GM10248 (cell line): Measurements from ENCODE around the gene PNKD.

Experiments
- CTCF ChIA-PET: fragments of 300-600 bp; sonication (Branson Sonifier 250); formaldehyde crosslinking; extraction: SDS; loops from one replicate; lab custom pipeline; 2021; ENCODE audit warnings: antibody characterized with exemption; lab: Yijun Ruan, JAX
- POLR2A ChIA-PET: fragments of 350-650 bp; sonication (Branson Sonifier 250); formaldehyde crosslinking; extraction: SDS; loops from one replicate; lab custom pipeline; 2020; ENCODE audit warnings: antibody characterized with exemption; lab: Yijun Ruan, JAX
- DNase-seq: peaks from one replicate; pipeline ENCODE4 v3.0.0; 2012; ENCODE audit errors: extremely low spot score
- CTCF ChIP-seq: IDR thresholded peaks from 2 replicates; pipeline ENCODE4 v1.5.1; 2012; ENCODE audit warnings: mild to moderate bottlenecking, low read depth; ENCODE audit errors: extremely low read depth, missing control alignments, control extremely low read depth

PNKD gene

GRCh38 chr2:218317303-218317630 is 46.9 kb downstream of the PNKD start:
- no peak for DNase-seq
- POLR2A ChIA-PET: no interaction called here
- CTCF ChIA-PET: interaction anchor here (0.9 to 2.5 kb wide), 10 partner anchors 8 to 44 kb away, joined by 3 to 12 read pairs (median 4); partner anchors contain the start of gene CATIP
- no peak for TF ChIP-seq CTCF

- ChIA-PET CTCF (interaction anchor here (0.9 to 2.5 kb wide), 7 partner anchors 8 to 43 kb away, joined by 3 to 12 read pairs (median 5); partner anchors contain the start of gene CATIP), POLR2A (no interaction called here)
- no peak for TF ChIP-seq CTCF
- no peak for DNase-seq
Measured at GRCh38 chr2:218317835-218318234, 47.5 kb downstream of the PNKD start.

- no peak for TF ChIP-seq CTCF
- no peak for DNase-seq
- ChIA-PET POLR2A (no interaction called here), CTCF (interaction anchor here (1.2 to 2.3 kb wide), 5 partner anchors 9 to 38 kb away, joined by 3 to 12 read pairs (median 5); partner anchors contain the start of gene CATIP)
Measured at GRCh38 chr2:218318241-218318640, 47.9 kb downstream of the PNKD start.

- TF ChIP-seq CTCF: no peak
- DNase-seq: no peak
- ChIA-PET POLR2A (no interaction called here), CTCF (interaction anchor here (1.1 to 6.0 kb wide), 4 partner anchors 10 to 41 kb away, joined by 3 to 23 read pairs (median 10); no protein-coding TSS in a partner anchor)
Measured at GRCh38 chr2:218319813-218320365, 49.6 kb downstream of the PNKD start.

- POLR2A ChIA-PET: interaction anchor here (0.5 kb wide), 1 partner anchor 79 kb away, joined by 4 read pairs; the partner anchor contains the start of gene CTDSP1
- no peak for DNase-seq
- CTCF ChIA-PET: interaction anchor here (1.1 to 6.0 kb wide), 4 partner anchors 9 to 40 kb away, joined by 3 to 23 read pairs (median 10); no protein-coding TSS in a partner anchor
- TF ChIP-seq CTCF: no peak
Measured at GRCh38 chr2:218320704-218321336, 50.5 kb downstream of the PNKD start.

GRCh38 chr2:218322768-218323525 is 52.6 kb downstream of the PNKD start:
- peak; percentile 93 for DNase-seq
- POLR2A ChIA-PET: no interaction called here
- CTCF ChIA-PET: interaction anchor here (0.7 to 6.0 kb wide), 4 partner anchors 15 to 34 kb away, joined by 3 to 23 read pairs (median 10); partner anchors contain the start of gene CATIP
- TF ChIP-seq CTCF: no peak
